ENCODE data around the gene ACTG1.

The ACTG1 gene

DNA sequence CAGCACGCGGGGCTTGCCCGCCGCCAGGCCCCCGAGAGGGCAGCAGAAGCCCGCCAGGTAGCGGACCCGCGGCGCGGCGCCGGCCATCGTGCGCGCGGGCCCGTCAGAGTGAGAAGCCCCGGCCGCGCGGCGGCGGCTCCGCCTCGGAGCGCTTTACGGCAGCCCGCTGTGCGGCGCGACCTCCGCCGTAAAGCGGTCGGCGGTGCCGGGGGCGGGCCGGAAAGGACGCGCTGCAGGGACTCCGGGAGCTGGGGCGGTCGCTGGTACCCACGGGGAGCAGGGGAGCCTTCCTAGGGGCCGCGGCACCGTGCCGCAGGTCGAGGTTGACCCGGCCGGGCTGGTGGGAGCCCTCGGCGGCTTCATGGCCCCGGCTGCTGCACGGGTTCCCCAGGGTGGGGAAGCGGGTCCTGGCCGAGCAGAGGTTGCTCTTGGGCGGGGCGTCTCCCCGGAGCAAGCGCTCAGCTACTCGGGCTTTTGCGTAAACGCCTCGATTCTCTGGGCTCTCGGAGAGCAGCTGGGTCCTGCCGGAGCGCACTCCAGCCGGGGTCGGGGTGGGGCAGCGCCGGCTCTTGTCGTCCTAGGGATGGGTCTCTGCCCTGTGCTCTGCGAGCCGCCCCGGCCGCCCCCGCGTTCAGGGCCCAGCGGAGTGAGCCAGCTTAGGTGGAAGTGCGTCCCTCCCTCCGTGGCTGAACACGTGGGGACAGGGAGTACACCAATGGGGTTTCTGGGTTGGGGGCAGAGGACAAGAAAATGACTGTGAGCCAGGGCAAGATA, 39.8 kb upstream of the ACTG1 start, which contains the start of gene FAAP100:
Gene FAAP100 (minus strand): TSS at position 110 of the 774 bp plus-strand sequence. CDS start 23 bp downstream, at position 87.
- no peak for TF ChIP-seq SUZ12 (IDR thresholded peaks at IDR 0.05)
- no peak; the same call in 1 of the 2 replicates for TF ChIP-seq L3MBTL2 (conservative IDR thresholded peaks at IDR 0.05)
- TF ChIP-seq NFRKB (IDR thresholded peaks at IDR 0.05), result no peak
- TF ChIP-seq HDGF (IDR thresholded peaks at IDR 0.05; ENCODE audit: borderline replicate concordance), result no peak
- no peak for TF ChIP-seq BHLHE40 (IDR thresholded peaks at IDR 0.05; ENCODE audit: borderline replicate concordance)
- TF ChIP-seq ELF4 (IDR thresholded peaks at IDR 0.05), result no peak
- no peak for TF ChIP-seq LEF1 (IDR thresholded peaks at IDR 0.05; ENCODE audit: borderline replicate concordance)
- no peak for TF ChIP-seq FOXM1 (IDR thresholded peaks at IDR 0.05; ENCODE audit: borderline replicate concordance)
- TF ChIP-seq TARDBP (IDR thresholded peaks at IDR 0.05), result no peak
- POLR2A ChIA-PET, result interaction anchor here (0.6 to 2.9 kb wide), 23 partner anchors 10 to 257 kb away, joined by 3 to 28 read pairs (median 4); partner anchors contain the start of genes ACTG1, FSCN2, MRPL12 and SLC38A10
- peak; percentile 94 for DNase-seq (ENCODE audit: extremely low spot score)
- CTCF ChIA-PET, result interaction anchor here (0.5 to 1.0 kb wide), 4 partner anchors 111 to 300 kb away, joined by 3 to 5 read pairs (median 3); no protein-coding TSS in a partner anchor

DNA sequence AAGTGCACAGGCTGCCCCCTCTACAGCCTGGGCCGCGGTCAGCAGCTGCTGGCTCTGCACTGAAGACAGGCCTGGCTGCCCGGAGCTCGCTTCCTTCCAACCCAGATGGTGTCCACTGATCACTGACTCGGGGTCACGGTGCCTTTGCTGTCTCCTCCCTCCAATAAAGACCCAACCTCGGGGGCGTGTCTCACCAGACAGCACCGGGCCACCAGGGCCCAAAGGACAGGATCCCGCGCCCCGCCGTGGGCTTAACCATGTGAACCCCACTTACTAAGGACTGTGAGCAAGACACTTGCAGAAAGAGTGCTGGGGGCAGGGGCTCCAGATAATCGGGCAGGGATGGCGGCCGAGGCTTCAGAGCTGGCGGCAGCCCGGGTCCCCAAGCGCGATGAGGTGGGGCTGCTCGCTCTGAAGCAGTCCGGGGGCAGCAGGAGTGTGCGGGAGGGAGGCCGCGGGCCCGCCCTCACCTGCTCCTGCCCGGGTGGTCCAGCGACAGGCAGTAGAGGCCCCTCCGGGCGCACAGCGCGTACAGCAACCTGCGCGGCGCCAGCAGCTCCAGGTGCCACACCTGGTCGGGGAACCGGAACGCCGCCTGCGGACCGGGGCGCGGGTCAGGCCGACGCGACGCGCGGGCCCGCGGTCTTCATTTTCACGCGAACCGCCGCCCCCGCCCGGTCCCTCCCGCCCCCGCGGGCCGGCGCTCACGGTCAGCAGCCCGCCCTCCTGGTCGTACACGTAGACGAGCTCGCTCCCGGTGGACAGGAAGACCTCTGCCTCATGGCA, 39.1 kb upstream of the ACTG1 start:
- peak; percentile 39 for DNase-seq (ENCODE audit: extremely low spot score)
- CTCF ChIA-PET, result interaction anchor here (0.9 to 1.0 kb wide), 2 partner anchors 296 to 299 kb away, joined by 3 to 5 read pairs; no protein-coding TSS in a partner anchor
- POLR2A ChIA-PET, result interaction anchor here (0.8 to 2.9 kb wide), 16 partner anchors 9 to 258 kb away, joined by 3 to 28 read pairs (median 5); partner anchors contain the start of genes ACTG1, FSCN2 and MRPL12
- TF ChIP-seq CTBP1 (IDR thresholded peaks at IDR 0.05; ENCODE audit: borderline replicate concordance) (no peak), ELF4 (IDR thresholded peaks at IDR 0.05) (no peak)
- TF ChIP-seq, protein P1, sequence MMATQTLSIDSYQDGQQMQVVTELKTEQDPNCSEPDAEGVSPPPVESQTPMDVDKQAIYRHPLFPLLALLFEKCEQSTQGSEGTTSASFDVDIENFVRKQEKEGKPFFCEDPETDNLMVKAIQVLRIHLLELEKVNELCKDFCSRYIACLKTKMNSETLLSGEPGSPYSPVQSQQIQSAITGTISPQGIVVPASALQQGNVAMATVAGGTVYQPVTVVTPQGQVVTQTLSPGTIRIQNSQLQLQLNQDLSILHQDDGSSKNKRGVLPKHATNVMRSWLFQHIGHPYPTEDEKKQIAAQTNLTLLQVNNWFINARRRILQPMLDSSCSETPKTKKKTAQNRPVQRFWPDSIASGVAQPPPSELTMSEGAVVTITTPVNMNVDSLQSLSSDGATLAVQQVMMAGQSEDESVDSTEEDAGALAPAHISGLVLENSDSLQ (IDR thresholded peaks at IDR 0.05), result no peak

DNA sequence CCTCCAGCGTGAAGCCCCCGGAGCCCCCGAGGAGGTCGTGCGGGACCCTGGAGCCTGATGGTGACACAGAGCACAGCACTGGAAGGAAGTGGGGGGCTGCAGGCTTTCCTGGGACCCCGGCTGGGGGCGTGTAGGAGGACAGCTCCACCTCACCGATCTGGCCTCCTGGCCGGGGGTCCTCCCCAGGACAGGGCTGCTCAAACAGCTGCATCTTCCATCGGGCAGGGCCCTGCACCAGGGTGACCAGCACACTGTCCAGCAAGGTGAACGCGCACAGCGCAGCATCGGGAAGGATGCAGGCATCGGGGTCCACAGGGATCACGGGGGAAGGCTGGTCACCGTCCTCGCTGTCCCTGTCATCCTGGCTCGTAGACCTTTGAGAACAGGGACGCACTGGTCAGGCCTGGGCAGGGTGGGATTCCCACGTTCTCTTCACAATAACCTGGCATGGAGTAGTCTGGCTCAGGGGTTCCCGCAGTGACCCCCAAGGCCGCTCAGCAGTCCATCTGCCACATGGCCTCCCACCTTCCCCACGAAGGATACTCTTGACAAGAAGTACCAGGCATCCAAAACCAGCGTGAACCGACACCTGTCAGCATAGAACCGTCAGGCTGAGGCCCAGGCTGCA, 38.3 kb upstream of the ACTG1 start:
- POLR2A ChIA-PET, result interaction anchor here (1.0 to 2.9 kb wide), 5 partner anchors 8 to 257 kb away, joined by 3 to 28 read pairs (median 16); no protein-coding TSS in a partner anchor
- CTCF ChIA-PET, result interaction anchor here (0.5 kb wide), 1 partner anchor 66 kb away, joined by 3 read pairs; no protein-coding TSS in a partner anchor
- TF ChIP-seq FOXA1 (IDR thresholded peaks at IDR 0.05), result no peak
- no peak for TF ChIP-seq ARNT (IDR thresholded peaks at IDR 0.05)
- no peak for TF ChIP-seq LEF1 (IDR thresholded peaks at IDR 0.05; ENCODE audit: borderline replicate concordance)
- TF ChIP-seq SUZ12 (IDR thresholded peaks at IDR 0.05), result no peak
- no peak for TF ChIP-seq ZNF384 (IDR thresholded peaks at IDR 0.05)
- TF ChIP-seq CTBP1 (IDR thresholded peaks at IDR 0.05; ENCODE audit: borderline replicate concordance), result no peak
- no peak for TF ChIP-seq FOXM1 (IDR thresholded peaks at IDR 0.05; ENCODE audit: borderline replicate concordance)
- no peak for TF ChIP-seq BHLHE40 (IDR thresholded peaks at IDR 0.05; ENCODE audit: borderline replicate concordance)
- TF ChIP-seq SP1 (IDR thresholded peaks at IDR 0.05), result no peak
- TF ChIP-seq FOXK2 (IDR thresholded peaks at IDR 0.05), result no peak
- TF ChIP-seq, protein P1 (IDR thresholded peaks at IDR 0.05), result no peak
- no peak for TF ChIP-seq ELF4 (IDR thresholded peaks at IDR 0.05)
- no peak for TF ChIP-seq HDGF (IDR thresholded peaks at IDR 0.05; ENCODE audit: borderline replicate concordance)
- TF ChIP-seq TARDBP (IDR thresholded peaks at IDR 0.05), result no peak
- TF ChIP-seq L3MBTL2 (conservative IDR thresholded peaks at IDR 0.05), result no peak
- TF ChIP-seq NFRKB (IDR thresholded peaks at IDR 0.05), result no peak
- DNase-seq (ENCODE audit: extremely low spot score), result no peak

DNA sequence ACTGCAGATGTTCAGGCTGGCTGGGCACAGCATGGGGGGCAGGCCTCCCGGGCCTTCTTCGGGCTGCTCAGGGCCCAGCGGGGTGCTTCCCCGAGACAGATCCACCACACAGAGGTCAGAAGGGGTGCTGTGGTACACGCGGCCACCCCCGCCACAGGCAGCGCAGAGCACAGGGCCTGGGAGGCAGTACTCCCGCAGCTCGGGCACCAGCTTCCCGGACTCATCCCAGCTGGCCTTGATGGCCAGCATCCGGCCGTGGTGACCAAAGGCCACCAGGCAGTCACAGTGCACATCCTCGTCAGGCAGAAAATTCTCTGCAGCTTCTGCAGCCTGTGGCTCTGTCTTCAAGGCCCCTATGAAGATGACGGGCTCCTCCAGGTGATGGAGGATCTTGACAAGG, 37.7 kb upstream of the ACTG1 start:
- no peak for DNase-seq (ENCODE audit: extremely low spot score)
- POLR2A ChIA-PET, result interaction anchor here (2.6 to 2.9 kb wide), 2 partner anchors 7 to 18 kb away, joined by 22 to 28 read pairs; no protein-coding TSS in a partner anchor
- CTCF ChIA-PET, result interaction anchor here (0.5 kb wide), 1 partner anchor 65 kb away, joined by 3 read pairs; no protein-coding TSS in a partner anchor
- TF ChIP-seq BHLHE40 (IDR thresholded peaks at IDR 0.05; ENCODE audit: borderline replicate concordance), result no peak
- TF ChIP-seq TARDBP (IDR thresholded peaks at IDR 0.05), result no peak
- no peak for TF ChIP-seq LEF1 (IDR thresholded peaks at IDR 0.05; ENCODE audit: borderline replicate concordance)
- no peak for TF ChIP-seq FOXA1 (IDR thresholded peaks at IDR 0.05)
- TF ChIP-seq FOXM1 (IDR thresholded peaks at IDR 0.05; ENCODE audit: borderline replicate concordance), result no peak
- no peak for TF ChIP-seq SP1 (IDR thresholded peaks at IDR 0.05)
- no peak for TF ChIP-seq FOXK2 (IDR thresholded peaks at IDR 0.05)
- TF ChIP-seq HDGF (IDR thresholded peaks at IDR 0.05; ENCODE audit: borderline replicate concordance), result no peak
- TF ChIP-seq ZNF384 (IDR thresholded peaks at IDR 0.05), result no peak
- TF ChIP-seq NFRKB (IDR thresholded peaks at IDR 0.05), result no peak
- TF ChIP-seq CTBP1 (IDR thresholded peaks at IDR 0.05; ENCODE audit: borderline replicate concordance), result no peak
- TF ChIP-seq ELF4 (IDR thresholded peaks at IDR 0.05), result no peak

DNA sequence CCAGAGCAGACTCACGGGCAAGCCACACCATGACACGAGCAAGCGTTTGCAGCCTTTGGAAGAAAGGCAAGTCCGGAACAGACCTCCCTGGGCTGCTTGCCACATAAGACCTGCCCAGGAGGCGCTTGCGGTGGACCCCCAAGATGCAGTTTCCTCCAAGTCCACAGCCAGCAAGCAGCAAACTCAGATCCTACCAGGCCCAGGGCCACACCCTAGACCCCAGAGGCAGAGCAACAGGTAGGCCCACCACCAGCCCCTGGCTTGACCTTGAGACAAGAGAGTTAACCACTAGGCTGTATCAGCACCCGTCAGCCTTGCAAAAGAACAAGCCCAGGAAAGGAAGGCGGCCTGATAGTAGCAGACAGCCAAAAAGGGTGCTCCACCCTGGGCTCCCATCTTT, 37.2 kb upstream of the ACTG1 start:
- ChIA-PET POLR2A (no interaction called here), CTCF (no interaction called here)

More for the DNA sequence above, 37.2 kb upstream of the ACTG1 start:
- DNase-seq (ENCODE audit: extremely low spot score), result no peak
- TF ChIP-seq BHLHE40 (IDR thresholded peaks at IDR 0.05; ENCODE audit: borderline replicate concordance) (no peak), ARNT (IDR thresholded peaks at IDR 0.05) (no peak), SP1 (IDR thresholded peaks at IDR 0.05) (no peak), TARDBP (IDR thresholded peaks at IDR 0.05) (no peak), FOXA1 (IDR thresholded peaks at IDR 0.05) (no peak)

Data from HEK293T (cell line).